ENCODE data around the gene PLVAP. TPM values are rescaled to one million over a fixed set of nuclear protein-coding genes. Genes with fewer than 3 reads are reported as not detected.
A peak's percentile ranks its signal among the peaks of the same experiment; 100 is the strongest.

The PLVAP gene
- total RNA-seq, 1 donor from 2014 or later = 36.9 TPM

DNA sequence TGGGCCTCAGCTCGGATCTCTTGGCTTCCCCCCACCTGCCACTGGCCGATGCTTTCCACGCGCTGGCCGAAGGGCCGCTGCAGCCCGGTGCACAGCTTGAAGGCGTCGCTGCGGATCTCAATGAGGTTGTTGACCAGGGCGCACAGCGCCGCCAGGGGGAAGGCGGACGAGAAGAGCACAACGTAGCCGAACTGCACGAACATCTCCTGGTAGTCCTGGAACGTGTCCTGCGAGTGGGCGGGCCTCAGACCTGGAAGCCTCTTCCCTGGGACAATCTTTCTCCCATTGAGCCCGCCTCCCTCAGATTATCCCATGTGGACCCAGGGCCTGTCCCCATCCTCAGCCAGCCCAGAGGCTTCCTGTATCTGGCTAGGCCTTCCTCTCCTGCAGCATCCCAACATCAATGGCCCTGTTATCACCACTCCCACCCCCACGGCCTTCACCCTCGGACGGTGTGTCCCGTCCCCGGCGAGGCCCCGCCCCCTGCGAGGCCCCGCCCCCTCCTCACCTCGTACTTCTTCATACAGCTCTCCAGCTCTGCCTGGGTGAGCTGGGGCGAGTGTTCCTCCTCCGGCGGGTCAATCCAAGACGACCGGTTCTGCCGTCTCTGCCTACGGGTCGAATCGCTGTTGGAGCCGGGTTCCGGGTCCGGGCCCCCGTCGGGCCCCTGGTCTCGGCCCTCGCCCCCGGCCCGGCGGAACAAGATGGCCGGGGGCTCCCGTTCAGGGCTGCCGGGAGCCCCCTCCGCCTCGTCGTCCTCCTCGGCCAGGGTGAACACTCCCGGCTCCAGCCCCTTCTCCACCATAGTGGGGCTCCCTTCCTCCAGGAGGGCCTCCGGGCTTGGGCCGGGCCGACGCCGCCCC, 49.3 kb downstream of the PLVAP start:
- Histone ChIP-seq H3K9me3 (replicated peaks) (no peaks in the 10 kb centered on the region), H3K27me3 (ENCODE audit: low read depth) (no peaks in the 10 kb centered on the region), H3K4me3 (peak overlapping the region; percentile 27), H3K4me1 (peaks cover 12% of the 10 kb centered on the region), H3K27ac (replicated peaks) (no peak overlapping the region), H3K36me3 (peaks cover 14% of the 10 kb centered on the region)
- TF ChIP-seq, protein P1, sequence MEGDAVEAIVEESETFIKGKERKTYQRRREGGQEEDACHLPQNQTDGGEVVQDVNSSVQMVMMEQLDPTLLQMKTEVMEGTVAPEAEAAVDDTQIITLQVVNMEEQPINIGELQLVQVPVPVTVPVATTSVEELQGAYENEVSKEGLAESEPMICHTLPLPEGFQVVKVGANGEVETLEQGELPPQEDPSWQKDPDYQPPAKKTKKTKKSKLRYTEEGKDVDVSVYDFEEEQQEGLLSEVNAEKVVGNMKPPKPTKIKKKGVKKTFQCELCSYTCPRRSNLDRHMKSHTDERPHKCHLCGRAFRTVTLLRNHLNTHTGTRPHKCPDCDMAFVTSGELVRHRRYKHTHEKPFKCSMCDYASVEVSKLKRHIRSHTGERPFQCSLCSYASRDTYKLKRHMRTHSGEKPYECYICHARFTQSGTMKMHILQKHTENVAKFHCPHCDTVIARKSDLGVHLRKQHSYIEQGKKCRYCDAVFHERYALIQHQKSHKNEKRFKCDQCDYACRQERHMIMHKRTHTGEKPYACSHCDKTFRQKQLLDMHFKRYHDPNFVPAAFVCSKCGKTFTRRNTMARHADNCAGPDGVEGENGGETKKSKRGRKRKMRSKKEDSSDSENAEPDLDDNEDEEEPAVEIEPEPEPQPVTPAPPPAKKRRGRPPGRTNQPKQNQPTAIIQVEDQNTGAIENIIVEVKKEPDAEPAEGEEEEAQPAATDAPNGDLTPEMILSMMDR (IDR thresholded peaks at IDR 0.05; ENCODE audit: borderline replicate concordance) = no peak
- intact Hi-C loops (cut with micrococcal nuclease) = no loop called here
- no peak for DNase-seq

DNA sequence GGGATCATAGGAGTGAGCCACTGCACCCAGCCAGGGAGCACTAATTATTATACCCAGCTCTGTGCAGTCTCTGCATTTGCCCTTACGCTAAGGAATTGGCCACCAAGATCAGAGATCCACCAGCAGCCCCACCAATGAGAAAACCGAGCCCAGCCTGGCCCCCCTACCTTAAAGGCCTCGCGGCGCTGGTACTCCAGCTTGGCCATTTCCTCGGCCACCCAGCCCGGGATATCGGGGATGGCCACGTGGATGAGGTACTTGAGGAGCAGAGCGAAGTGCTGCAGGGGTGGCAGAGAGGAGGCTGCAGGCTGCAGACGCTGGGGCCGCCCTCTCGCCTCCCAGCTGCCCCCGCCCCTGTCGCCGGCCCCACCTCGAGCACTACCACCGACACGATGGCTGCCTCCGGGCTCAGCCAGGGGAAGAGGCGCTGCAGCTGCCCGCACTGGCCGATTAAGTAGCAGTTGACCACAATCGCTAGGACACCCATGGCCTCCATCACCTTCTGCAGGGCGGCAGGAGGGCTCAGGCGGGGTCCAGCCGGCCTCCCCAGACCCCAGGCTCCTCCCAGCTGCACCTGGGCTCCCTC, 50.0 kb downstream of the PLVAP start:
- Histone ChIP-seq H3K27ac (replicated peaks) (no peak overlapping the region), H3K36me3 (peaks cover 15% of the 10 kb centered on the region), H3K4me1 (peaks cover 12% of the 10 kb centered on the region), H3K27me3 (ENCODE audit: low read depth) (no peaks in the 10 kb centered on the region), H3K4me3 (no peak overlapping the region), H3K9me3 (replicated peaks) (no peaks in the 10 kb centered on the region)
- intact Hi-C loops (cut with micrococcal nuclease) = no loop called here
- no peak for DNase-seq
- TF ChIP-seq, protein P1 (IDR thresholded peaks at IDR 0.05; ENCODE audit: borderline replicate concordance) = no peak

DNA sequence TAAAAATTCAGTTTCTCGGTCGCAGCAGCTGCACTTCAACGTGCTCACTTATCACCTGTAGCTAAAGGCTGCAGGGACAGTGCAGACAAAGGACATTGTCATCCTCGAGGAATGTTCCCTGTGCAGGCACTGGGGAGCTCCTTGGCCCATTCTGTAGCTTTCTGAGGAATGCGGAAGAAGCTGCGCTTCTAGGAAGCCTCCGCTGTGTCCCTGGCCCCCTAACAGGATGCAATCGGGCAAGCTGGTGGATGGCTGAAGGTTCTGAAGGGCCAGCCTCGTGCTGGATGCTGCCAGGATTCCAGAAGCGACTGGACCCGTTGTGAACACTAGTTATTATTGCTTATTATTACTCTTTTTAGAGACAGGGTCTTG, 50.6 kb downstream of the PLVAP start:
- Histone ChIP-seq H3K27ac (replicated peaks) (no peak overlapping the region), H3K4me1 (peaks cover 12% of the 10 kb centered on the region), H3K36me3 (peaks cover 21% of the 10 kb centered on the region), H3K9me3 (replicated peaks) (no peaks in the 10 kb centered on the region), H3K27me3 (ENCODE audit: low read depth) (no peaks in the 10 kb centered on the region), H3K4me3 (no peak overlapping the region)
- DNase-seq = no peak
- TF ChIP-seq, protein P1 (IDR thresholded peaks at IDR 0.05; ENCODE audit: borderline replicate concordance) = no peak
- intact Hi-C loops (cut with micrococcal nuclease) = no loop called here

DNA sequence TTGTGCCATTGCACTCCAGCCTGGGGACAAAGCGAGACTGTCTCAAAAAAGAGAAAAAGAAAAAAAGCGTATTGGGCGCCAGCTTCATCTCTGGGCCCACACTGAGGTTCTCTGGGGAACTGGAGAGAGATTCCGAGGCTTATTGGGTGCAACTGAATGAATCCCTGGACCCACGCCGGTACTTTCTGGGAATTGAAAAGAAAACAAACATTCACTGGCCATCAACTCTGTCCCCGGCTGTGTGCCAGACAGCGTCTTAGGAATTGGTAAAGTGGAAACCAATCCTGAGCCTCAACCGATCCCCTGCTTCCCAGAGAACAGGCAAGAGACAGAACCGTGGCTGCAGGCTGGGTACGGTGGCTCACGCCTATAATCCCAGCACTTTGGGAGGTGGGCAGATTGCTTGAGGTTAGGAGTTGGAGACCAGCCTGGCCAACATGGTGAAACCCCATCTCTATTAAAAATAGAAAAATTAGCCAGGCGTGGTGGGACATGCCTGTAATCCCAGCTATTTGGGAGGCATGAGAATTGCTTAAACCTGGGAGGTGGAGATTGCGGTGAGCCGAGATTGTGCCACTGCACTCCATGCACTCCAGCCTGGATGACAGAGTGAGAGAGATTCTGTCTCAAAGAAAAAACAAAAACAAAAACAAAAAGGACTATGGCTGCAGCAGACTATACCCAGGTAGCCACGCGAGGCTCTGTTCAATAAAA, 51.1 kb downstream of the PLVAP start:
- intact Hi-C loops (cut with micrococcal nuclease) = no loop called here
- Histone ChIP-seq H3K4me1 (peaks cover 12% of the 10 kb centered on the region), H3K36me3 (peaks cover 26% of the 10 kb centered on the region), H3K27ac (replicated peaks) (peak overlapping the region; percentile 23), H3K27me3 (ENCODE audit: low read depth) (no peaks in the 10 kb centered on the region), H3K4me3 (no peak overlapping the region), H3K9me3 (replicated peaks) (no peaks in the 10 kb centered on the region)
- DNase-seq = no peak
- TF ChIP-seq, protein P1 (IDR thresholded peaks at IDR 0.05; ENCODE audit: borderline replicate concordance) = no peak

DNA sequence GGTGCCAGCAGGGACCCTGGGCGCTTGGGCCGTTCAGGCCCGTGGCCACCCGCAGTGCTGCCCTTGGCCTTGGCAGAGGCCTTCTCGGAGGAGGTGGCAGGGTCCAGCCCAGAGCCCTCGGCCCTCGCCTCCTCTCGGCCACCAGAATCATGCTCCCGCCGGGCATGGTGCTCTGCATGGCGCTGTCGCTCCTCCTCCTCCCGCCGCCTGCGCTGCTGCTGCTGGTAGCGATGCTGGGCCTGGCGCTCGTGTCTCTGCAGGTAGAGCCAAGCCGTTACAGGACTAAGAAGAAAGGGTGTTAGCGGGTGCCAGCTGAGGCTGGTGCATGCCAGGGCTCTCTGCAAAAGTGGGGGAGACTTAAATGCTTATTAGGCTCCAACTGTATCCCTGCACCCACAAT, 52.0 kb downstream of the PLVAP start:
- Histone ChIP-seq H3K36me3 (peaks cover 34% of the 10 kb centered on the region), H3K27me3 (ENCODE audit: low read depth) (no peaks in the 10 kb centered on the region), H3K9me3 (replicated peaks) (no peaks in the 10 kb centered on the region), H3K27ac (replicated peaks) (no peak overlapping the region), H3K4me3 (no peak overlapping the region), H3K4me1 (peaks cover 12% of the 10 kb centered on the region)
- no peak for DNase-seq
- intact Hi-C loops (cut with micrococcal nuclease) = no loop called here
- TF ChIP-seq, protein P1 (IDR thresholded peaks at IDR 0.05; ENCODE audit: borderline replicate concordance) = no peak
